ENCODE results near the gene SMARCB1. TPM values are rescaled to one million over a fixed set of nuclear protein-coding genes. Genes with fewer than 3 reads are reported as not detected.

Gene SMARCB1
- total RNA-seq, 4 donors from 2014 or later = 39.1 to 64.4 (median 51.6) TPM

- Histone ChIP-seq H3K27ac (no peak overlapping the region), H3K27me3 (no peaks in the 10 kb centered on the region), H3K9me3 (no peaks in the 10 kb centered on the region), H3K4me1 (no peaks in the 10 kb centered on the region), H3K4me3 (no peak overlapping the region), H3K36me3 (no peaks in the 10 kb centered on the region)
- intact Hi-C loops (cut with DNase I; ENCODE audit: low total_unique reads) = no loop called here
- TF ChIP-seq CTCF (IDR thresholded peaks at IDR 0.05) = no peak
- TF ChIP-seq POLR2A (IDR thresholded peaks at IDR 0.05) = no peak
- no peak for DNase-seq
Measured at GRCh38 chr22:23816156-23816976, 29.6 kb downstream of the SMARCB1 start.

- Histone ChIP-seq H3K27me3 (no peaks in the 10 kb centered on the region), H3K27ac (no peak overlapping the region), H3K9me3 (no peaks in the 10 kb centered on the region), H3K4me3 (no peak overlapping the region), H3K36me3 (no peaks in the 10 kb centered on the region), H3K4me1 (no peaks in the 10 kb centered on the region)
- TF ChIP-seq POLR2A (IDR thresholded peaks at IDR 0.05) (no peak), CTCF (IDR thresholded peaks at IDR 0.05) (no peak)
- DNase-seq = no peak
- intact Hi-C loops (cut with DNase I; ENCODE audit: low total_unique reads) = no loop called here
Measured at GRCh38 chr22:23817146-23817545, 30.4 kb downstream of the SMARCB1 start.

GRCh38 chr22:23818541-23818940 is 31.8 kb downstream of the SMARCB1 start:
- intact Hi-C loops (cut with DNase I; ENCODE audit: low total_unique reads) = no loop called here
- no peak for TF ChIP-seq POLR2A (IDR thresholded peaks at IDR 0.05)
- TF ChIP-seq CTCF (IDR thresholded peaks at IDR 0.05) = no peak
- DNase-seq = no peak
- H3K4me3 ChIP-seq = no peak overlapping the region
- no peaks in the 10 kb centered on the region for H3K27me3 ChIP-seq
- no peaks in the 10 kb centered on the region for H3K4me1 ChIP-seq
- H3K27ac ChIP-seq = no peak overlapping the region
- no peaks in the 10 kb centered on the region for H3K9me3 ChIP-seq
- no peaks in the 10 kb centered on the region for H3K36me3 ChIP-seq

GRCh38 chr22:23820748-23821211 is 34.0 kb downstream of the SMARCB1 start:
- intact Hi-C loops (cut with DNase I; ENCODE audit: low total_unique reads) = no loop called here
- H3K36me3 ChIP-seq = no peaks in the 10 kb centered on the region

More at GRCh38 chr22:23820748-23821211, 34.0 kb downstream of the SMARCB1 start:
- TF ChIP-seq CTCF (IDR thresholded peaks at IDR 0.05) (no peak), POLR2A (IDR thresholded peaks at IDR 0.05) (no peak)
- no peak overlapping the region for H3K4me3 ChIP-seq
- DNase-seq = no peak
- no peak overlapping the region for H3K27ac ChIP-seq
- no peaks in the 10 kb centered on the region for H3K4me1 ChIP-seq
- no peaks in the 10 kb centered on the region for H3K27me3 ChIP-seq
- no peaks in the 10 kb centered on the region for H3K9me3 ChIP-seq
